Calu3 (cell line): ENCODE results near the gene GALNT12. TPM values are rescaled to one million over a fixed set of nuclear protein-coding genes. Genes with fewer than 3 reads are reported as not detected.

ENCODE experiments used
- BruUV-seq: library from RNA; stranded (reverse); fragments of 400-500 nt; replicated peaks from 2 replicates; lab custom pipeline; 2021; lab: Mats Ljungman, UMichigan
- CTCF ChIA-PET: fragments of 300-600 bp; sonication (Branson Sonifier 250); formaldehyde crosslinking; loops from one replicate; lab custom pipeline; 2022; ENCODE audit warnings: antibody characterized with exemption; lab: Charles Lee
- DNase-seq: peaks from one replicate; pipeline ENCODE4 v3.0.0; 2022
- H3K27ac Mint-ChIP-seq: one replicate; pipeline ENCODE4 v1.8.0; 2022; ENCODE audit warnings: mixed read lengths; ENCODE audit not compliant: unreplicated experiment
- H3K27me3 Mint-ChIP-seq: one replicate; pipeline ENCODE4 v1.8.0; 2022; ENCODE audit warnings: mixed read lengths; ENCODE audit not compliant: unreplicated experiment
- H3K36me3 Mint-ChIP-seq: one replicate; pipeline ENCODE4 v1.8.0; 2022; ENCODE audit warnings: mild to moderate bottlenecking, moderate library complexity, mixed read lengths; ENCODE audit not compliant: insufficient read depth, unreplicated experiment
- H3K4me1 Mint-ChIP-seq: one replicate; pipeline ENCODE4 v1.8.0; 2022; ENCODE audit warnings: mild to moderate bottlenecking, low read depth, mixed read lengths; ENCODE audit not compliant: unreplicated experiment
- H3K4me3 Mint-ChIP-seq: one replicate; pipeline ENCODE4 v1.8.0; 2022; ENCODE audit warnings: mild to moderate bottlenecking, low read depth, moderate library complexity, mixed read lengths; ENCODE audit not compliant: unreplicated experiment
- H3K9me3 Mint-ChIP-seq: one replicate; pipeline ENCODE4 v1.8.0; 2022; ENCODE audit warnings: low read depth, mixed read lengths; ENCODE audit not compliant: unreplicated experiment
- intact Hi-C: fragments of 100-400 bp; cut with micrococcal nuclease; formaldehyde crosslinking; loops from one replicate; pipeline ENCODE4 v1.10.0; 2022; ENCODE audit not compliant: unreplicated experiment
- total RNA-seq: library from RNA; stranded (reverse); gene quantifications from 2 replicates; pipeline ENCODE4 v1.2.3, GENCODE V29; 2022
- TF ChIP-seq, protein P1 (sequence below): fragments of 200-600 bp; IDR thresholded peaks from one replicate; pipeline ENCODE4 v1.8.0; 2022; ENCODE audit warnings: antibody characterized with exemption; ENCODE audit not compliant: unreplicated experiment

The GALNT12 gene
- total RNA-seq, 1 experiment from 2014 or later = 49.2 TPM

DNA sequence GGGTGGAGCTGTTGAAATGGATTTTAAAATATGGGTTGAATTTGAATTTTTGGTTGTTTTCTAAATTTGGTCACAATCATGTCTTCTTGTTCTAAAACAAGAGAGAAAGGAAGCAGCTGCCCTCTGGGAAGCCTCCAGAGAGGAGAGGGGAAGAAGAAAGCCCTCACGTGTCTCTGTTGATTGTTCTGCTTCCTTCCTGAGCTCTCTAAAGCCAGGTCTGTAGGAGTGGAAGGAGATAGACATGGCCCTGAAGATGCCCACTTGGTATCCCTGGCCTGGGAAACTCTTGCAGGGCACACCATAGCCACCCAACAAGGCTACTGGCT lies 59.6 kb downstream of the GALNT12 start:
- Mint-ChIP-seq H3K27ac (peak overlapping the region; percentile 72), H3K36me3 (no peaks in the 10 kb centered on the region), H3K27me3 (peaks cover 18% of the 10 kb centered on the region), H3K4me3 (no peak overlapping the region), H3K9me3 (peaks cover 2% of the 10 kb centered on the region), H3K4me1 (peaks cover 12% of the 10 kb centered on the region)
- no TSS peak for BruUV-seq
- CTCF ChIA-PET = no interaction called here
- DNase-seq = no peak
- TF ChIP-seq, protein P1, sequence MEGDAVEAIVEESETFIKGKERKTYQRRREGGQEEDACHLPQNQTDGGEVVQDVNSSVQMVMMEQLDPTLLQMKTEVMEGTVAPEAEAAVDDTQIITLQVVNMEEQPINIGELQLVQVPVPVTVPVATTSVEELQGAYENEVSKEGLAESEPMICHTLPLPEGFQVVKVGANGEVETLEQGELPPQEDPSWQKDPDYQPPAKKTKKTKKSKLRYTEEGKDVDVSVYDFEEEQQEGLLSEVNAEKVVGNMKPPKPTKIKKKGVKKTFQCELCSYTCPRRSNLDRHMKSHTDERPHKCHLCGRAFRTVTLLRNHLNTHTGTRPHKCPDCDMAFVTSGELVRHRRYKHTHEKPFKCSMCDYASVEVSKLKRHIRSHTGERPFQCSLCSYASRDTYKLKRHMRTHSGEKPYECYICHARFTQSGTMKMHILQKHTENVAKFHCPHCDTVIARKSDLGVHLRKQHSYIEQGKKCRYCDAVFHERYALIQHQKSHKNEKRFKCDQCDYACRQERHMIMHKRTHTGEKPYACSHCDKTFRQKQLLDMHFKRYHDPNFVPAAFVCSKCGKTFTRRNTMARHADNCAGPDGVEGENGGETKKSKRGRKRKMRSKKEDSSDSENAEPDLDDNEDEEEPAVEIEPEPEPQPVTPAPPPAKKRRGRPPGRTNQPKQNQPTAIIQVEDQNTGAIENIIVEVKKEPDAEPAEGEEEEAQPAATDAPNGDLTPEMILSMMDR = no peak
- intact Hi-C loops = no loop called here

DNA sequence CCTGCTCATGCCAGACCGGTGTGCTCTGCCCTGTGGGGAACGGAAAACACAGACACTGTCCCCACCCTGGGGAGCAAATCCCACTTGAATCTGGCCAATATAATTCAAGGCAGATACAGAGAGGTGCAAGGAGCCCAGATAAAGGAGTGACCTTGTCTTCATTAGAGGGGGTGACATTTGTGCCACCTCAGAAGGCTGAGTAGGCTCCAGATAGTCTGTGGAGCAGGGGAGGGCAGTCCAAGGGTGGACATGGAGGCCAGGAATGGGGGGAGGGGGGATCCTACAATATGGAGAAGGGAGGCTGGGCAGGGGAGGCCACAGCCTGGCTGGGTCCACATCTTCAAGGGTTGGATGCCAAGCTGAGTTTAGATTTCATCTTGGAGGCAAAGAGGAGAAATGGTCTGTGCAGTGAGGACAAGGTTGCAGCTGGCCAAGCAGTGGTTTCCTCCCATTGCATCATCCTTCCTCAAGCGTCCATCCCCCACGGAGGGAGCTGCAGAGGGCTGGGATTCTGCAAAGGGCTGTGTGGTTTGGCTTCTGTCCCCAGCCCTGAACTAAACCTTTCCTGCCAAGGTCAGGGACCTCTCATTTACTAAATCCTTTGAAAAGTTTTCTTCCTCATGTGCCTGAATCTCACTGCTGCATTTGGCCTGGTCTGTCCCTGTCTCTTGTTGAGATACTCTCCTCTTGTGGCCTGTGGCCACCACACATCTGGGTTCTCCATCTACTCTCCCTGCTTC lies 60.1 kb downstream of the GALNT12 start:
- H3K27me3 Mint-ChIP-seq = peaks cover 23% of the 10 kb centered on the region
- intact Hi-C loops = no loop called here
- peaks cover 12% of the 10 kb centered on the region for H3K4me1 Mint-ChIP-seq
- CTCF ChIA-PET = no interaction called here
- H3K36me3 Mint-ChIP-seq = no peaks in the 10 kb centered on the region
- no TSS peak for BruUV-seq
- TF ChIP-seq, protein P1 = no peak
- H3K4me3 Mint-ChIP-seq = no peak overlapping the region
- peaks cover 2% of the 10 kb centered on the region for H3K9me3 Mint-ChIP-seq
- DNase-seq = no peak
- peak overlapping the region; percentile 72 for H3K27ac Mint-ChIP-seq

DNA sequence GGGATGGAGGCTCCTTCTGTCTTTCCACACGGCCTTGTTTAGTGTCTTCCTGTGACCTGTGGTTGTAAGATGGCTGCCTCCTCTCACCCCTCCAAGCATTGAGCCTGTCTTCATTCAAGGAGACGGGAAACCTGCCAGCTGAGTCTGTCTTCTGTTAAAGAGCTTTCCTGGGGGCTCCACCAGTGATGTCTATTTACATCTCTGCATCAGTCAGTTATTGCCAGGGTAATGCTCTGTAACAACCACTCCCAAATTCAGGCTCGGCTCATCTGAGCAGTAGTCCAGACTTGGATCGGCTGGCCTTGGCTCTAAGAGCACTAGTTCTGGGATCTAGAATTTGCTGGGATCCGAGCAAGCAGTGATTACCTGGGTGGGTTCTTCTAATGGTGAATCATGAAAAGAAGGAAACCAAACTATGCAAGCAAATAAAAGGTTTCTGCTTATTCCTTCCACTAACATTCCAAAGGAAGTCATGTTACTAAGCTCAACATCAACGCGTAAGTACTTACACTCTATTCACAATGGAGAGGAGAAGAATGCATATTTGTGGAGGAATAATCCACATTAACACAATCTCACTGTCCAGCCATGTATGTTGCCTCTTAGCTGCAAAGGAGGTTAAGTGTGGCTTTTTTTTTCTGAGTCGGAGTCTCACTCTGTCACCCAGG lies 61.7 kb downstream of the GALNT12 start:
- intact Hi-C loops = no loop called here
- CTCF ChIA-PET = no interaction called here
- no TSS peak for BruUV-seq

DNA sequence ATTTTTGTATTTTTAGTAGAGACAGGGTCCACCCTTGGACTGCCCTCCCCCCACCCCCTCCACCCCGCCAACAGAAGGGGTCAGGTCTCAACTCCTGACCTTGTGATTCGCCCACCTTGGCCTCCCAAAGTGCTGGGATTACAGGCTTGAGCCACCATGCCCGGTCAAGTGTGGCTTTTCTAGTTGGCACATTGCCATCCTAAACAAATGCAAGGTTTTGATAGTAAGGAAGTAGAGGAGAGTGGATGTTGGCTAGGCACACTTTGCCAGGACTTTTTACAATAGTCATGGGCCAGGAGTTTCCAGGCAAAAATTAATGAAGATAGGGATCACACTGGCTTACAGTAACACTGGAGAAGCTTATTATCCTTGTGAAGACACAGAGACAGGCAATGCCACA lies 62.4 kb downstream of the GALNT12 start:
- no peak overlapping the region for H3K27ac Mint-ChIP-seq
- TF ChIP-seq, protein P1 = no peak
- no peak overlapping the region for H3K4me3 Mint-ChIP-seq
- no TSS peak for BruUV-seq
- H3K4me1 Mint-ChIP-seq = peaks cover 12% of the 10 kb centered on the region
- CTCF ChIA-PET = no interaction called here
- peaks cover 32% of the 10 kb centered on the region for H3K27me3 Mint-ChIP-seq
- DNase-seq = no peak
- intact Hi-C loops = no loop called here
- no peaks in the 10 kb centered on the region for H3K36me3 Mint-ChIP-seq
- H3K9me3 Mint-ChIP-seq = peaks cover 2% of the 10 kb centered on the region

More for the DNA sequence above, 61.7 kb downstream of the GALNT12 start:
- H3K27me3 Mint-ChIP-seq = peaks cover 30% of the 10 kb centered on the region
- no peak for DNase-seq
- peaks cover 12% of the 10 kb centered on the region for H3K4me1 Mint-ChIP-seq
- no peak overlapping the region for H3K4me3 Mint-ChIP-seq
- H3K9me3 Mint-ChIP-seq = peaks cover 2% of the 10 kb centered on the region
- no peak overlapping the region for H3K27ac Mint-ChIP-seq
- TF ChIP-seq, protein P1 = no peak
- H3K36me3 Mint-ChIP-seq = no peaks in the 10 kb centered on the region
